ENCODE data around the gene PCK2. TPM values are rescaled to one million over a fixed set of nuclear protein-coding genes. Genes with fewer than 3 reads are reported as not detected.

PCK2 gene
- total and polyA plus RNA-seq, 4 experiments from 2014 or later = 11.0 to 21.4 (median 16.9) TPM

DNA sequence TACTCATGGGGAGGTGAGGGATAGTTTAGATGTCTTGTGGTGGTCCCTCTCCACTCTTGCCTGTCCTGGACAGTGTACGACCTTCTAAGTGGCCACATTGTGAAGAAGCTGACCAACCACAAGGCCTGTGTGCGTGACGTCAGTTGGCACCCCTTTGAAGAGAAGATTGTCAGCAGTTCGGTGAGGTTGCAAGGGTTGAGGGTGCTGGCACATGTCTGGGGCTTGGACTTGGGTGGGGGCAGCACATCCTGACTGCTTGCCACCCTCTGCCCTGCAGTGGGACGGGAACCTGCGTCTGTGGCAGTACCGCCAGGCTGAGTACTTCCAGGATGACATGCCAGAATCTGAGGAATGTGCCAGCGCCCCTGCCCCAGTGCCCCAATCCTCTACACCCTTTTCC, 28.8 kb downstream of the PCK2 start:
- H3K4me1 Mint-ChIP-seq = peaks cover 4 to 12% (median 7%) of the 10 kb centered on the region in 4 donors
- no peaks in the 10 kb centered on the region for H3K9me3 ChIP-seq (ENCODE audit: control insufficient read depth in 1 of 2, low read length in 2 of 2)
- no peaks in the 10 kb centered on the region for H3K27me3 Mint-ChIP-seq
- no peak overlapping the region for H3K27ac ChIP-seq (ENCODE audit: low read depth, low read length)
- CTCF ChIA-PET (ENCODE audit: partially characterized antibody) = no interaction called here
- H3K9me3 Mint-ChIP-seq = no peaks in the 10 kb centered on the region
- POLR2A ChIA-PET (ENCODE audit: partially characterized antibody) = no interaction called here
- H3K27me3 ChIP-seq (ENCODE audit: insufficient read depth, low read length) = no peaks in the 10 kb centered on the region
- intact Hi-C loops (cut with micrococcal nuclease) = no loop called here
- peaks cover 51% of the 10 kb centered on the region in 2 donors for H3K36me3 Mint-ChIP-seq
- no peaks in the 10 kb centered on the region for H3K4me1 ChIP-seq (ENCODE audit: insufficient read depth, low read length)
- no peak for DNase-seq
- H3K4me3 Mint-ChIP-seq = no peak overlapping the region
- H3K27ac Mint-ChIP-seq = peak overlapping the region in 2 of 7 donors; percentile 44 to 48
- H3K36me3 ChIP-seq (ENCODE audit: insufficient read depth, low read length) = peaks cover 55% of the 10 kb centered on the region
- H3K4me3 ChIP-seq (ENCODE audit: low read length in 2 of 2) = no peak overlapping the region

DNA sequence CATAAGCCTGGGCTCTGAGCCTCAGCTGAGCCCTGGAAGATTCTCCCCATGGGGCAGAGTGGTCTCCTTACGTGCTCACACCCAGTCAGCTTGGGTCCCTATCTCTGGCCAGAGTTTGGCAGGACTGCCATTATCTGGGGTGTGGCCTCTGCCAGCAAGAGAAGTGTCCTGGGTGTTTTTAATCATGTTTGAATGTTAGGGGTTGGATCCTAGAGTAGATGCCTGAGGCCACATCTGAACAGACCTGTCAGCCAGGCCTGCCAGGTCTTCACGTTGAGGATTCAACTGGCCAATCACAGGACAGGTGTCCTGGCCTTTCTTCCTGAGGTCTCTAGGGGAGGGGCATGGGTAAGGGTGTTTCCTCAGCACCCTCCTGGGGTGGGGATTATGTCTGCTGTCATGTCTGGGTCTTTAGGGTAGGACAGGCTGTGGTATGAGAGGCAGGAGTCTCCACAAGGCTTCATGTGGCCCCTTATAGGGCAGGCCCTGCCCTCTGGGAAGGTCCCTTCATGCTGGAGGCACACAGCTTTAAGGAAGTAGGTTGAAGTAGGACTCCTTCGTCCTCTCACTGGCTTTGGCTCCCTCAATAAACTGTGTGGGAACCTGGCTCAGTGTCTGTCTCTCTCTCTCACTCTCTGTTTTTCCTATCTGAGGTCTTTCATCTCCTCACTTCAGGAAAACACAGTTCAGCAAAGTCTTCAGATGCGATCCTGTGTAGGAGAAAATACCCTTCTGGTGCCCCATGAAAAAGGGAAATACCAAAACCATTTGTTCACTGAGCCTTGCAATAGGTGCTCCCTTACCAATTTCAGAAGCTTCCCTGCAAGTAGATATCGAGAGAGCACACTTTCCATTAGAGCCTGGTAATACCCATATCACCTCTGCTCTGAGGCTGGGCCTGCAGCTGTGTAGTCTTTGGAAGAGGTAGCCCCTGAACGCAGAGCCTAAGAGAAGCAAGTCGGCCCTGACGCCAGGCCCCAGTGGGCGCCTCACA, 29.6 kb downstream of the PCK2 start:
- no peaks in the 10 kb centered on the region for H3K27me3 Mint-ChIP-seq
- intact Hi-C loops (cut with micrococcal nuclease) = no loop called here
- Histone ChIP-seq H3K9me3 (ENCODE audit: control insufficient read depth in 1 of 2, low read length in 2 of 2) (no peaks in the 10 kb centered on the region), H3K27me3 (ENCODE audit: insufficient read depth, low read length) (no peaks in the 10 kb centered on the region), H3K36me3 (ENCODE audit: insufficient read depth, low read length) (peaks cover 47% of the 10 kb centered on the region), H3K4me3 (ENCODE audit: low read length in 2 of 2) (no peak overlapping the region), H3K27ac (ENCODE audit: low read depth, low read length) (no peak overlapping the region), H3K4me1 (ENCODE audit: insufficient read depth, low read length) (no peaks in the 10 kb centered on the region)
- peaks cover 2 to 6% (median 4%) of the 10 kb centered on the region in 4 donors for H3K4me1 Mint-ChIP-seq
- no peaks in the 10 kb centered on the region for H3K9me3 Mint-ChIP-seq
- H3K36me3 Mint-ChIP-seq = peaks cover 43 to 44% of the 10 kb centered on the region in 2 donors
- H3K4me3 Mint-ChIP-seq = no peak overlapping the region
- DNase-seq = no peak
- CTCF ChIA-PET (ENCODE audit: partially characterized antibody) = interaction anchor here (1.3 to 3.7 kb wide), 3 partner anchors 13 to 184 kb away, joined by 4 to 14 read pairs (median 6); partner anchors contain the start of genes CIDEB and PSME1
- H3K27ac Mint-ChIP-seq = peak overlapping the region in 5 of 7 donors; percentile 9 to 61 (median 51)
- POLR2A ChIA-PET (ENCODE audit: partially characterized antibody) = interaction anchor here (1.3 to 1.6 kb wide), 3 partner anchors 9 to 12 kb away, joined by 4 to 5 read pairs (median 4); partner anchors contain the start of gene PSME1

GRCh38 chr14:24126939-24127338, 32.8 kb downstream of the PCK2 start:
- no peak overlapping the region for H3K27ac ChIP-seq (ENCODE audit: low read depth, low read length)
- no peaks in the 10 kb centered on the region for H3K27me3 Mint-ChIP-seq
- H3K4me1 ChIP-seq (ENCODE audit: insufficient read depth, low read length) = peaks cover 4% of the 10 kb centered on the region
- H3K4me3 ChIP-seq (ENCODE audit: low read length in 2 of 2) = no peak overlapping the region
- H3K27me3 ChIP-seq (ENCODE audit: insufficient read depth, low read length) = no peaks in the 10 kb centered on the region
- intact Hi-C loops (cut with micrococcal nuclease) = no loop called here
- H3K9me3 ChIP-seq (ENCODE audit: control insufficient read depth in 1 of 2, low read length in 2 of 2) = no peaks in the 10 kb centered on the region
- ChIA-PET CTCF (ENCODE audit: partially characterized antibody) (interaction anchor here (0.9 to 3.7 kb wide), 3 partner anchors 11 to 74 kb away, joined by 3 to 14 read pairs (median 7); no protein-coding TSS in a partner anchor), POLR2A (ENCODE audit: partially characterized antibody) (interaction anchor here (1.1 to 16.1 kb wide), 4 partner anchors 9 to 20 kb away, joined by 3 to 347 read pairs (median 8); partner anchors contain the start of genes DCAF11, EMC9, NRL and PSME1)
- H3K4me3 Mint-ChIP-seq = no peak overlapping the region
- H3K36me3 Mint-ChIP-seq = peaks cover 20 to 21% of the 10 kb centered on the region in 2 donors
- H3K27ac Mint-ChIP-seq = peak overlapping the region in 1 of 7 donors; percentile 57
- H3K9me3 Mint-ChIP-seq = no peaks in the 10 kb centered on the region
- H3K36me3 ChIP-seq (ENCODE audit: insufficient read depth, low read length) = peaks cover 19% of the 10 kb centered on the region
- H3K4me1 Mint-ChIP-seq = peaks cover 3 to 13% (median 8%) of the 10 kb centered on the region in 4 donors
- DNase-seq = no peak

DNA sequence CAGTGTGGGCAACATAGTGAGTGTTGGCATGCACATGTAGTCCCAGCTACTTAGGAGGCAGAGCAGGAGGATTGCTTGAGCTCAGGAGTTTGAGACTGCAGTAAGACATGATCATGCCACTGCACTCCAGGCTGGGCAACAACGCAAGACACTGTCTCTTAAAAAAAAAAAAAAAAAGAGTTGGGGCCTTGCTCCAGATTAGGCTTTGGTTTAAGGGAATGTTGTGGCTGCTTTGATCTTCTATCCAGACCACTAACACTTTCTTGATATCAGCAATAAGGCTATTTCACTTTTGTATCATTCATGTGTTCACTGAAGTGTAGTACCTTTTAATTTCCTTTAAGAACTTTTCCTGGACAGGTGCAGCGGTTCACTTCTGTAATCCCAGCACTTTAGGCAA, 33.6 kb downstream of the PCK2 start:
- Mint-ChIP-seq H3K27me3 (no peaks in the 10 kb centered on the region), H3K4me1 (peaks cover 10 to 20% (median 13%) of the 10 kb centered on the region in 4 donors), H3K4me3 (no peak overlapping the region), H3K9me3 (peaks cover 0 to 2% (median 0%) of the 10 kb centered on the region in 8 donors), H3K36me3 (peaks cover 15 to 18% of the 10 kb centered on the region in 2 donors), H3K27ac (peak overlapping the region in 1 of 7 donors; percentile 29)
- Histone ChIP-seq H3K4me1 (ENCODE audit: insufficient read depth, low read length) (peaks cover 11% of the 10 kb centered on the region), H3K27ac (ENCODE audit: low read depth, low read length) (no peak overlapping the region), H3K36me3 (ENCODE audit: insufficient read depth, low read length) (peaks cover 14% of the 10 kb centered on the region), H3K4me3 (ENCODE audit: low read length in 2 of 2) (no peak overlapping the region), H3K9me3 (ENCODE audit: control insufficient read depth in 1 of 2, low read length in 2 of 2) (no peaks in the 10 kb centered on the region), H3K27me3 (ENCODE audit: insufficient read depth, low read length) (no peaks in the 10 kb centered on the region)
- DNase-seq = no peak
- ChIA-PET CTCF (ENCODE audit: partially characterized antibody) (interaction anchor here (0.9 kb wide), 1 partner anchor 11 kb away, joined by 7 read pairs; no protein-coding TSS in a partner anchor), POLR2A (ENCODE audit: partially characterized antibody) (interaction anchor here (1.1 to 16.1 kb wide), 4 partner anchors 8 to 20 kb away, joined by 3 to 347 read pairs (median 8); partner anchors contain the start of genes DCAF11, EMC9, NRL and PSME1)
- intact Hi-C loops (cut with micrococcal nuclease) = no loop called here

- Histone ChIP-seq H3K27ac (ENCODE audit: low read depth, low read length) (no peak overlapping the region), H3K36me3 (ENCODE audit: insufficient read depth, low read length) (no peaks in the 10 kb centered on the region), H3K4me1 (ENCODE audit: insufficient read depth, low read length) (peaks cover 17% of the 10 kb centered on the region), H3K9me3 (ENCODE audit: control insufficient read depth in 1 of 2, low read length in 2 of 2) (no peaks in the 10 kb centered on the region), H3K27me3 (ENCODE audit: insufficient read depth, low read length) (no peaks in the 10 kb centered on the region), H3K4me3 (ENCODE audit: low read length in 2 of 2) (no peak overlapping the region)
- CTCF ChIA-PET (ENCODE audit: partially characterized antibody) = interaction anchor here (0.6 to 0.9 kb wide), 2 partner anchors 32 to 68 kb away, joined by 3 read pairs; partner anchors contain the start of gene IRF9
- Mint-ChIP-seq H3K36me3 (peaks cover 3% of the 10 kb centered on the region in 2 donors), H3K4me1 (peaks cover 16 to 26% (median 18%) of the 10 kb centered on the region in 4 donors), H3K27me3 (no peaks in the 10 kb centered on the region), H3K4me3 (no peak overlapping the region), H3K27ac (no peak overlapping the region), H3K9me3 (peaks cover 0 to 2% (median 0%) of the 10 kb centered on the region in 8 donors)
- POLR2A ChIA-PET (ENCODE audit: partially characterized antibody) = interaction anchor here (16.1 kb wide), 1 partner anchor 12 kb away, joined by 347 read pairs; the partner anchor contains the start of genes DCAF11 and NRL
- no peak for DNase-seq
- intact Hi-C loops (cut with micrococcal nuclease) = no loop called here
Measured at GRCh38 chr14:24129410-24129998, 35.4 kb downstream of the PCK2 start.

- CTCF ChIA-PET (ENCODE audit: partially characterized antibody) = interaction anchor here (0.9 kb wide), 1 partner anchor 31 kb away, joined by 3 read pairs; the partner anchor contains the start of gene IRF9
- Histone ChIP-seq H3K27me3 (ENCODE audit: insufficient read depth, low read length) (no peaks in the 10 kb centered on the region), H3K4me3 (ENCODE audit: low read length in 2 of 2) (no peak within 1 kb of the TSS), H3K36me3 (ENCODE audit: insufficient read depth, low read length) (no peaks in the 10 kb centered on the region), H3K4me1 (ENCODE audit: insufficient read depth, low read length) (peaks cover 21% of the 10 kb centered on the region), H3K27ac (ENCODE audit: low read depth, low read length) (no peak within 1 kb of the TSS), H3K9me3 (ENCODE audit: control insufficient read depth in 1 of 2, low read length in 2 of 2) (no peaks in the 10 kb centered on the region)
- H3K4me1 Mint-ChIP-seq = peaks cover 18 to 30% (median 23%) of the 10 kb centered on the region in 4 donors
- H3K27ac Mint-ChIP-seq = peak within 1 kb of the TSS in 6 of 7 donors; percentile 54 to 85 (median 70)
- H3K4me3 Mint-ChIP-seq = peak within 1 kb of the TSS in 2 of 8 donors; percentile 10 to 48
- no peaks in the 10 kb centered on the region for H3K27me3 Mint-ChIP-seq
- DNase-seq = no peak
- intact Hi-C loops (cut with micrococcal nuclease) = no loop called here
- POLR2A ChIA-PET (ENCODE audit: partially characterized antibody) = interaction anchor here (16.1 kb wide), 1 partner anchor 13 kb away, joined by 347 read pairs; the partner anchor contains the start of genes DCAF11 and NRL
- H3K9me3 Mint-ChIP-seq = peaks cover 0 to 2% (median 0%) of the 10 kb centered on the region in 8 donors
- H3K36me3 Mint-ChIP-seq = peaks cover under 1% of the 10 kb centered on the region in 2 donors
Measured at GRCh38 chr14:24130380-24130716, 36.2 kb downstream of the PCK2 start, which contains the start of gene FITM1. FITM1 (plus strand) TSS chr14:24130659; CDS start chr14:24131564, 905 bp downstream.

All from CD4-positive, alpha-beta memory T cell (primary cell).